ENCODE results near the gene CORO7. TPM values are rescaled to one million over a fixed set of nuclear protein-coding genes. Genes with fewer than 3 reads are reported as not detected.
A peak's percentile ranks its signal among the peaks of the same experiment; 100 is the strongest.

CORO7 gene
- total RNA-seq, 2 experiments from 2014 or later, result 167 to 176 TPM

GRCh38 chr16:4327386-4328045 is 88.9 kb downstream of the CORO7 start:
- ChIA-PET CTCF (interaction anchor here (0.8 to 4.0 kb wide), 16 partner anchors 13 to 345 kb away, joined by 3 to 30 read pairs (median 6); partner anchors contain the start of genes PAM16 and TFAP4), POLR2A (interaction anchor here (0.9 to 1.0 kb wide), 2 partner anchors 16 to 23 kb away, joined by 3 read pairs; partner anchors contain the start of gene PAM16)

GRCh38 chr16:4325253-4325758 is 91.1 kb downstream of the CORO7 start:
- H3K4me3 Mint-ChIP-seq, result no peak overlapping the region
- ATAC-seq, result no peak
- no peak overlapping the region for H3K27ac Mint-ChIP-seq
- CTCF ChIA-PET, result no interaction called here
- H3K9me3 Mint-ChIP-seq (ENCODE audit: insufficient read depth), result no peaks in the 10 kb centered on the region
- H3K4me1 Mint-ChIP-seq (ENCODE audit: low read depth), result peaks cover 9% of the 10 kb centered on the region
- H3K36me3 Mint-ChIP-seq (ENCODE audit: low read depth), result no peaks in the 10 kb centered on the region
- no peaks in the 10 kb centered on the region for H3K27me3 Mint-ChIP-seq (ENCODE audit: low read depth)
- POLR2A ChIA-PET, result no interaction called here
- DNase-seq, result no peak

More at GRCh38 chr16:4327386-4328045, 88.9 kb downstream of the CORO7 start:
- Mint-ChIP-seq H3K4me1 (ENCODE audit: low read depth) (peaks cover 9% of the 10 kb centered on the region), H3K36me3 (ENCODE audit: low read depth) (no peaks in the 10 kb centered on the region), H3K27me3 (ENCODE audit: low read depth) (no peaks in the 10 kb centered on the region), H3K4me3 (peak overlapping the region; percentile 48), H3K27ac (no peak overlapping the region), H3K9me3 (ENCODE audit: insufficient read depth) (no peaks in the 10 kb centered on the region)
- DNase-seq (no peak), ATAC-seq (peak; percentile 32)

- ChIA-PET POLR2A (no interaction called here), CTCF (no interaction called here)
- no peaks in the 10 kb centered on the region for H3K36me3 Mint-ChIP-seq (ENCODE audit: low read depth)
- DNase-seq (no peak), ATAC-seq (no peak)
- no peaks in the 10 kb centered on the region for H3K9me3 Mint-ChIP-seq (ENCODE audit: insufficient read depth)
- H3K27ac Mint-ChIP-seq, result no peak overlapping the region
- H3K4me3 Mint-ChIP-seq, result no peak overlapping the region
- H3K4me1 Mint-ChIP-seq (ENCODE audit: low read depth), result peaks cover 12% of the 10 kb centered on the region
- H3K27me3 Mint-ChIP-seq (ENCODE audit: low read depth), result no peaks in the 10 kb centered on the region
These were observed 91.7 kb downstream of the CORO7 start for GRCh38 chr16:4324492-4325252.

GRCh38 chr16:4323845-4324488 is 92.4 kb downstream of the CORO7 start:
- POLR2A ChIA-PET, result interaction anchor here (0.6 kb wide), 1 partner anchor 13 kb away, joined by 3 read pairs; no protein-coding TSS in a partner anchor
- no peak for ATAC-seq
- DNase-seq, result no peak
- CTCF ChIA-PET, result interaction anchor here (1.2 kb wide), 1 partner anchor 15 kb away, joined by 5 read pairs; no protein-coding TSS in a partner anchor
- H3K27me3 Mint-ChIP-seq (ENCODE audit: low read depth), result no peaks in the 10 kb centered on the region
- no peaks in the 10 kb centered on the region for H3K9me3 Mint-ChIP-seq (ENCODE audit: insufficient read depth)
- H3K27ac Mint-ChIP-seq, result no peak overlapping the region
- no peaks in the 10 kb centered on the region for H3K36me3 Mint-ChIP-seq (ENCODE audit: low read depth)
- no peak overlapping the region for H3K4me3 Mint-ChIP-seq
- peaks cover 19% of the 10 kb centered on the region for H3K4me1 Mint-ChIP-seq (ENCODE audit: low read depth)

GRCh38 chr16:4323071-4323844 is 93.1 kb downstream of the CORO7 start:
- ATAC-seq, result no peak
- POLR2A ChIA-PET, result interaction anchor here (0.6 kb wide), 1 partner anchor 12 kb away, joined by 3 read pairs; no protein-coding TSS in a partner anchor
- no peak for DNase-seq
- no peak overlapping the region for H3K27ac Mint-ChIP-seq
- H3K4me1 Mint-ChIP-seq (ENCODE audit: low read depth), result peaks cover 23% of the 10 kb centered on the region
- CTCF ChIA-PET, result interaction anchor here (1.2 kb wide), 1 partner anchor 14 kb away, joined by 5 read pairs; no protein-coding TSS in a partner anchor
- H3K9me3 Mint-ChIP-seq (ENCODE audit: insufficient read depth), result no peaks in the 10 kb centered on the region
- H3K27me3 Mint-ChIP-seq (ENCODE audit: low read depth), result no peaks in the 10 kb centered on the region
- H3K36me3 Mint-ChIP-seq (ENCODE audit: low read depth), result no peaks in the 10 kb centered on the region
- no peak overlapping the region for H3K4me3 Mint-ChIP-seq

- H3K27me3 Mint-ChIP-seq (ENCODE audit: low read depth), result peaks cover 2% of the 10 kb centered on the region
- H3K36me3 Mint-ChIP-seq (ENCODE audit: low read depth), result no peaks in the 10 kb centered on the region
- no peak overlapping the region for H3K27ac Mint-ChIP-seq
- CTCF ChIA-PET, result interaction anchor here (1.2 to 1.6 kb wide), 2 partner anchors 10 to 13 kb away, joined by 4 to 5 read pairs; no protein-coding TSS in a partner anchor
- H3K4me1 Mint-ChIP-seq (ENCODE audit: low read depth), result peaks cover 24% of the 10 kb centered on the region
- H3K9me3 Mint-ChIP-seq (ENCODE audit: insufficient read depth), result no peaks in the 10 kb centered on the region
- DNase-seq (no peak), ATAC-seq (no peak)
- no peak overlapping the region for H3K4me3 Mint-ChIP-seq
- POLR2A ChIA-PET, result no interaction called here
These were observed 94.0 kb downstream of the CORO7 start for GRCh38 chr16:4322121-4323052.

GRCh38 chr16:4321286-4322120 is 94.9 kb downstream of the CORO7 start:
- H3K4me3 Mint-ChIP-seq, result no peak overlapping the region
- no peaks in the 10 kb centered on the region for H3K9me3 Mint-ChIP-seq (ENCODE audit: insufficient read depth)
- no peak for ATAC-seq
- ChIA-PET POLR2A (no interaction called here), CTCF (interaction anchor here (0.9 to 1.6 kb wide), 2 partner anchors 9 to 12 kb away, joined by 3 to 4 read pairs; no protein-coding TSS in a partner anchor)
- H3K36me3 Mint-ChIP-seq (ENCODE audit: low read depth), result no peaks in the 10 kb centered on the region
- DNase-seq, result no peak
- no peak overlapping the region for H3K27ac Mint-ChIP-seq
- peaks cover 24% of the 10 kb centered on the region for H3K4me1 Mint-ChIP-seq (ENCODE audit: low read depth)
- peaks cover 2% of the 10 kb centered on the region for H3K27me3 Mint-ChIP-seq (ENCODE audit: low read depth)

GRCh38 chr16:4320571-4321137 is 95.7 kb downstream of the CORO7 start:
- CTCF ChIA-PET, result interaction anchor here (0.9 to 1.6 kb wide), 2 partner anchors 8 to 11 kb away, joined by 3 to 4 read pairs; no protein-coding TSS in a partner anchor
- ATAC-seq (no peak), DNase-seq (no peak)
- no peaks in the 10 kb centered on the region for H3K9me3 Mint-ChIP-seq (ENCODE audit: insufficient read depth)
- H3K36me3 Mint-ChIP-seq (ENCODE audit: low read depth), result no peaks in the 10 kb centered on the region
- H3K27ac Mint-ChIP-seq, result no peak overlapping the region
- POLR2A ChIA-PET, result no interaction called here
- no peak overlapping the region for H3K4me3 Mint-ChIP-seq
- peaks cover 19% of the 10 kb centered on the region for H3K4me1 Mint-ChIP-seq (ENCODE audit: low read depth)
- peaks cover 2% of the 10 kb centered on the region for H3K27me3 Mint-ChIP-seq (ENCODE audit: low read depth)

GRCh38 chr16:4319454-4320421 is 96.7 kb downstream of the CORO7 start:
- Mint-ChIP-seq H3K27me3 (ENCODE audit: low read depth) (peaks cover 6% of the 10 kb centered on the region), H3K27ac (no peak overlapping the region), H3K4me3 (no peak overlapping the region), H3K9me3 (ENCODE audit: insufficient read depth) (no peaks in the 10 kb centered on the region), H3K36me3 (ENCODE audit: low read depth) (no peaks in the 10 kb centered on the region), H3K4me1 (ENCODE audit: low read depth) (peaks cover 22% of the 10 kb centered on the region)
- CTCF ChIA-PET, result interaction anchor here (2.3 kb wide), 1 partner anchor 10 kb away, joined by 7 read pairs; no protein-coding TSS in a partner anchor
- DNase-seq (peak; percentile 86), ATAC-seq (peak; percentile 79)
- POLR2A ChIA-PET, result no interaction called here
